ENCODE results near the gene AUTS2.

The AUTS2 gene

GRCh38 chr7:70029993-70030392 lies 431.7 kb downstream of the AUTS2 start:
- no peaks in the 10 kb centered on the region for H3K9me3 ChIP-seq (ENCODE audit: control insufficient read depth in 1 of 2, low read length in 2 of 2)
- H3K36me3 ChIP-seq (ENCODE audit: control insufficient read depth in 1 of 2, insufficient read depth in 2 of 2, low read length in 2 of 2) = no peaks in the 10 kb centered on the region
- H3K27me3 ChIP-seq (ENCODE audit: control insufficient read depth in 1 of 2, insufficient read depth in 2 of 2, low read length in 2 of 2) = no peaks in the 10 kb centered on the region
- H3K4me1 ChIP-seq (ENCODE audit: control insufficient read depth in 1 of 2, insufficient read depth in 2 of 2, low read length in 2 of 2) = no peaks in the 10 kb centered on the region
- H3K27ac ChIP-seq (ENCODE audit: low read depth, low read length) = no peak overlapping the region
- H3K4me3 ChIP-seq (ENCODE audit: low read depth in 1 of 2, low read length in 2 of 2) = no peak overlapping the region
- H3K9ac ChIP-seq (ENCODE audit: low read depth in 1 of 2, low read length in 2 of 2) = no peak overlapping the region

- no peaks in the 10 kb centered on the region for H3K36me3 ChIP-seq (ENCODE audit: control insufficient read depth in 1 of 2, insufficient read depth in 2 of 2, low read length in 2 of 2)
- H3K27ac ChIP-seq (ENCODE audit: low read depth, low read length) = no peak overlapping the region
- no peak overlapping the region for H3K4me3 ChIP-seq (ENCODE audit: low read depth in 1 of 2, low read length in 2 of 2)
- H3K27me3 ChIP-seq (ENCODE audit: control insufficient read depth in 1 of 2, insufficient read depth in 2 of 2, low read length in 2 of 2) = no peaks in the 10 kb centered on the region
- no peaks in the 10 kb centered on the region for H3K9me3 ChIP-seq (ENCODE audit: control insufficient read depth in 1 of 2, low read length in 2 of 2)
- H3K4me1 ChIP-seq (ENCODE audit: control insufficient read depth in 1 of 2, insufficient read depth in 2 of 2, low read length in 2 of 2) = no peaks in the 10 kb centered on the region
- no peak overlapping the region for H3K9ac ChIP-seq (ENCODE audit: low read depth in 1 of 2, low read length in 2 of 2)
Observed at GRCh38 chr7:70030745-70031144, 432.5 kb downstream of the AUTS2 start.

- no peak overlapping the region for H3K9ac ChIP-seq (ENCODE audit: low read depth in 1 of 2, low read length in 2 of 2)
- no peaks in the 10 kb centered on the region for H3K4me1 ChIP-seq (ENCODE audit: control insufficient read depth in 1 of 2, insufficient read depth in 2 of 2, low read length in 2 of 2)
- H3K27ac ChIP-seq (ENCODE audit: low read depth, low read length) = no peak overlapping the region
- no peaks in the 10 kb centered on the region for H3K9me3 ChIP-seq (ENCODE audit: control insufficient read depth in 1 of 2, low read length in 2 of 2)
- H3K4me3 ChIP-seq (ENCODE audit: low read depth in 1 of 2, low read length in 2 of 2) = no peak overlapping the region
- H3K36me3 ChIP-seq (ENCODE audit: control insufficient read depth in 1 of 2, insufficient read depth in 2 of 2, low read length in 2 of 2) = no peaks in the 10 kb centered on the region
- H3K27me3 ChIP-seq (ENCODE audit: control insufficient read depth in 1 of 2, insufficient read depth in 2 of 2, low read length in 2 of 2) = no peaks in the 10 kb centered on the region
Observed at GRCh38 chr7:70031245-70031644, 433.0 kb downstream of the AUTS2 start.

- H3K4me1 ChIP-seq (ENCODE audit: control insufficient read depth in 1 of 2, insufficient read depth in 2 of 2, low read length in 2 of 2) = no peaks in the 10 kb centered on the region
- no peak overlapping the region for H3K27ac ChIP-seq (ENCODE audit: low read depth, low read length)
- H3K4me3 ChIP-seq (ENCODE audit: low read depth in 1 of 2, low read length in 2 of 2) = no peak overlapping the region
- no peak overlapping the region for H3K9ac ChIP-seq (ENCODE audit: low read depth in 1 of 2, low read length in 2 of 2)
- no peaks in the 10 kb centered on the region for H3K36me3 ChIP-seq (ENCODE audit: control insufficient read depth in 1 of 2, insufficient read depth in 2 of 2, low read length in 2 of 2)
- H3K27me3 ChIP-seq (ENCODE audit: control insufficient read depth in 1 of 2, insufficient read depth in 2 of 2, low read length in 2 of 2) = no peaks in the 10 kb centered on the region
- H3K9me3 ChIP-seq (ENCODE audit: control insufficient read depth in 1 of 2, low read length in 2 of 2) = no peaks in the 10 kb centered on the region
Observed at GRCh38 chr7:70032649-70033048, 434.4 kb downstream of the AUTS2 start.

- Histone ChIP-seq H3K36me3 (ENCODE audit: control insufficient read depth in 1 of 2, insufficient read depth in 2 of 2, low read length in 2 of 2) (no peaks in the 10 kb centered on the region), H3K27me3 (ENCODE audit: control insufficient read depth in 1 of 2, insufficient read depth in 2 of 2, low read length in 2 of 2) (no peaks in the 10 kb centered on the region), H3K9ac (ENCODE audit: low read depth in 1 of 2, low read length in 2 of 2) (no peak overlapping the region), H3K4me3 (ENCODE audit: low read depth in 1 of 2, low read length in 2 of 2) (no peak overlapping the region), H3K9me3 (ENCODE audit: control insufficient read depth in 1 of 2, low read length in 2 of 2) (no peaks in the 10 kb centered on the region), H3K27ac (ENCODE audit: low read depth, low read length) (no peak overlapping the region), H3K4me1 (ENCODE audit: control insufficient read depth in 1 of 2, insufficient read depth in 2 of 2, low read length in 2 of 2) (no peaks in the 10 kb centered on the region)
Observed at GRCh38 chr7:70033226-70033625, 435.0 kb downstream of the AUTS2 start.

GRCh38 chr7:70034999-70035398 lies 436.7 kb downstream of the AUTS2 start:
- H3K36me3 ChIP-seq (ENCODE audit: control insufficient read depth in 1 of 2, insufficient read depth in 2 of 2, low read length in 2 of 2) = no peaks in the 10 kb centered on the region
- H3K9me3 ChIP-seq (ENCODE audit: control insufficient read depth in 1 of 2, low read length in 2 of 2) = no peaks in the 10 kb centered on the region
- no peak overlapping the region for H3K27ac ChIP-seq (ENCODE audit: low read depth, low read length)
- H3K9ac ChIP-seq (ENCODE audit: low read depth in 1 of 2, low read length in 2 of 2) = no peak overlapping the region
- H3K4me3 ChIP-seq (ENCODE audit: low read depth in 1 of 2, low read length in 2 of 2) = no peak overlapping the region
- no peaks in the 10 kb centered on the region for H3K4me1 ChIP-seq (ENCODE audit: control insufficient read depth in 1 of 2, insufficient read depth in 2 of 2, low read length in 2 of 2)
- H3K27me3 ChIP-seq (ENCODE audit: control insufficient read depth in 1 of 2, insufficient read depth in 2 of 2, low read length in 2 of 2) = no peaks in the 10 kb centered on the region

- Histone ChIP-seq H3K4me3 (ENCODE audit: low read depth in 1 of 2, low read length in 2 of 2) (no peak overlapping the region), H3K4me1 (ENCODE audit: control insufficient read depth in 1 of 2, insufficient read depth in 2 of 2, low read length in 2 of 2) (no peaks in the 10 kb centered on the region), H3K27ac (ENCODE audit: low read depth, low read length) (no peak overlapping the region), H3K36me3 (ENCODE audit: control insufficient read depth in 1 of 2, insufficient read depth in 2 of 2, low read length in 2 of 2) (no peaks in the 10 kb centered on the region), H3K27me3 (ENCODE audit: control insufficient read depth in 1 of 2, insufficient read depth in 2 of 2, low read length in 2 of 2) (no peaks in the 10 kb centered on the region), H3K9me3 (ENCODE audit: control insufficient read depth in 1 of 2, low read length in 2 of 2) (no peaks in the 10 kb centered on the region), H3K9ac (ENCODE audit: low read depth in 1 of 2, low read length in 2 of 2) (no peak overlapping the region)
Observed at GRCh38 chr7:70035519-70035918, 437.2 kb downstream of the AUTS2 start.

GRCh38 chr7:70035955-70036354 lies 437.7 kb downstream of the AUTS2 start:
- no peak overlapping the region for H3K4me3 ChIP-seq (ENCODE audit: low read depth in 1 of 2, low read length in 2 of 2)
- no peaks in the 10 kb centered on the region for H3K36me3 ChIP-seq (ENCODE audit: control insufficient read depth in 1 of 2, insufficient read depth in 2 of 2, low read length in 2 of 2)
- H3K4me1 ChIP-seq (ENCODE audit: control insufficient read depth in 1 of 2, insufficient read depth in 2 of 2, low read length in 2 of 2) = no peaks in the 10 kb centered on the region
- no peaks in the 10 kb centered on the region for H3K27me3 ChIP-seq (ENCODE audit: control insufficient read depth in 1 of 2, insufficient read depth in 2 of 2, low read length in 2 of 2)
- no peak overlapping the region for H3K27ac ChIP-seq (ENCODE audit: low read depth, low read length)
- no peaks in the 10 kb centered on the region for H3K9me3 ChIP-seq (ENCODE audit: control insufficient read depth in 1 of 2, low read length in 2 of 2)
- H3K9ac ChIP-seq (ENCODE audit: low read depth in 1 of 2, low read length in 2 of 2) = no peak overlapping the region

- Histone ChIP-seq H3K27ac (ENCODE audit: low read depth, low read length) (no peak overlapping the region), H3K9ac (ENCODE audit: low read depth in 1 of 2, low read length in 2 of 2) (no peak overlapping the region), H3K9me3 (ENCODE audit: control insufficient read depth in 1 of 2, low read length in 2 of 2) (no peaks in the 10 kb centered on the region), H3K36me3 (ENCODE audit: control insufficient read depth in 1 of 2, insufficient read depth in 2 of 2, low read length in 2 of 2) (no peaks in the 10 kb centered on the region), H3K27me3 (ENCODE audit: control insufficient read depth in 1 of 2, insufficient read depth in 2 of 2, low read length in 2 of 2) (no peaks in the 10 kb centered on the region), H3K4me3 (ENCODE audit: low read depth in 1 of 2, low read length in 2 of 2) (no peak overlapping the region), H3K4me1 (ENCODE audit: control insufficient read depth in 1 of 2, insufficient read depth in 2 of 2, low read length in 2 of 2) (no peaks in the 10 kb centered on the region)
Observed at GRCh38 chr7:70036695-70037094, 438.4 kb downstream of the AUTS2 start.

- no peak overlapping the region for H3K27ac ChIP-seq (ENCODE audit: low read depth, low read length)
- H3K9me3 ChIP-seq (ENCODE audit: control insufficient read depth in 1 of 2, low read length in 2 of 2) = no peaks in the 10 kb centered on the region
- H3K27me3 ChIP-seq (ENCODE audit: control insufficient read depth in 1 of 2, insufficient read depth in 2 of 2, low read length in 2 of 2) = no peaks in the 10 kb centered on the region
Observed at GRCh38 chr7:70037171-70037933, 439.1 kb downstream of the AUTS2 start.

More at GRCh38 chr7:70037171-70037933, 439.1 kb downstream of the AUTS2 start:
- Histone ChIP-seq H3K9ac (ENCODE audit: low read depth in 1 of 2, low read length in 2 of 2) (no peak overlapping the region), H3K36me3 (ENCODE audit: control insufficient read depth in 1 of 2, insufficient read depth in 2 of 2, low read length in 2 of 2) (no peaks in the 10 kb centered on the region), H3K4me1 (ENCODE audit: control insufficient read depth in 1 of 2, insufficient read depth in 2 of 2, low read length in 2 of 2) (no peaks in the 10 kb centered on the region), H3K4me3 (ENCODE audit: low read depth in 1 of 2, low read length in 2 of 2) (no peak overlapping the region)
